Ureter (tissue), 1 donor: ENCODE data around the gene USF3. TPM values are rescaled to one million over a fixed set of nuclear protein-coding genes. Genes with fewer than 3 reads are reported as not detected.

Experiments
- DNase-seq: peaks from one replicate; pipeline ENCODE4 v3.0.0-alpha.2; 2020; ENCODE audit warnings: low spot score
- total RNA-seq: library from RNA; stranded (reverse); gene quantifications from one replicate; pipeline ENCODE4 v1.2.4, GENCODE V29; 2023
- donor health status: DM: yes; HTN: yes; CAD: no.

The USF3 gene
- total RNA-seq, 1 donor from 2014 or later: 19.3 TPM

DNA sequence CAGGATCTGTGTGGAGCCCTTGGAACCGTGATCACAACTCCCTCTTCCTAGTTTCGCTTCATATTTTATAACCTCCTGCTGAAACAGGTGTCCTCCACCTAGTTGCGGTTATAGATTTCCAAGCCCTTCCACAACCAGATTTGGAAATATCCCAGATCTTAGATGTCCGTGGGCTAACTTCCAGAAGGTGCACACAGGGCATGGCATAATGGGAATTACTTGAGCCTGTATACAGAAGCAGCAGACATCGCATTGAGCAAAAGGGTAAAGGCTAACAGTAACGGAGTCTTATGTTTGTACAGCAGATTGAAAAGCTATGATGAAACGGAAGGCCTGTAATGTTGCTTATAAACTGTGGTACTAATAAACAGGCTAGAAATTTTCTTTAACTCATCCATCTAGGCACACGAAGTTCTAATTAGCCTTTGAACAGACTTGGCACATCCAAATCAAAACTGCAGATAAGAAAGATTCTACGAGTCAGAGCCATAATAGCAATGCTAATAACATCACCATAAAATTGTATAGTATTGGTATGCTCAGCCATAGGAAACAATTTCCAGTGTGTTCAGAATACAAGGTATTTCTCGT is 1.2 kb upstream of the USF3 start:
- no peak for DNase-seq

DNA sequence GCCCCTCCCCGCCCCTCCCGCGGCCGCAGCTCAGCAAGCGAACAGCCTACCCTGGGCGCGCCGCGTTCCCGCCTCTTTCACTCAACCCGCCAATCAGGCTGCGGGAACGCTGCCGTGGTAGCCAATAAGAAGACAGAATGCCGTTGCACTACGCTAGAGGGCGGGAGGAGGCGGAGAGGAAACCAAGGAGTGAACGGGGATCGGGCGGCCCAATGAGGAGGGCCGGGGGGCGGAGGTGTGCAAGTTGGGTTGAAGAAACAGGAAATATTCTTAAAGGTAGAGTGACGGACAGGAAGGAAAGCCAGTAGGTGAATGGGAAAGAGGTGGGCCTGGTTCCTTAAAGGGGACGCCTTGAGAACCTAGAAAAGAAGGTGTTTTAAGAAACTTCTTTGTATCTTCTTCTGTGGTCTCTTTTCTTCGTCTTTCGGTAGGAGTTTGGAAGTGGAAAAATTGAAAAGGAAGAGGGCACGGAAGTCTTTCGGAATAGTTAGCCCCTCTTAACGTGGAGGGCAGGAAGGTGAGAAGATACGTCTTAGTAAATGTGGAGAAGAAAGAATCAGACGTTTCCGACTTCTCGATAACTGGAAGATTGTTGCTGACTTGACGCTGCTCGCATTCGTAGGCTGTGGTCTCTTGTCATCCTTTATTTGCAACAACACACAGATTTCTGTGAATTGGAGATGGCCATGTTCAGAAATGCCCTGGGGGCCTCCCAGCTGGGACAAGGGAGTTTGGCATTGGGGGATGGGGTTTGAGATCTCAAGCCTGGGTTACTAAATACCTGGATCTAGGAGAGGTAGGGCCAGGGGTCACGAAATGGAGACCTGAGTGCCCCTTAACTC is 437 bp upstream of the USF3 start:
- DNase-seq: peak; percentile 100

DNA sequence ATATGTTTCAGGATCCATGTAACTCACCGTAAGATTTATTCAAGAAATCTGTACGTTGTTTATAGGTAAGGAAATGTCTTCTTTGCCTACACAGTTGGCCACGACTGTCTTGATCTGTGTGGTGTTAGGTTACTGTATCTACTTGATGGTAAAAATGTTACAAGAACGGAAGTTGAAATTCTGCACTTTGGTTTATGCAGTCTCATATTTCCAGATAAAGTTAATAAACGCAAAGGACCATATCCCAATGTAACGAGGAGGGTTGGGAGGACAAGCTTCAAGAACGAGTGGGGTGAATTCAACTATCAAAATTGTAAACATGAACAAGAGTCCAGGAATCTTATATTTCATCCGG is 1.0 kb downstream of the USF3 start:
- no peak for DNase-seq

DNA sequence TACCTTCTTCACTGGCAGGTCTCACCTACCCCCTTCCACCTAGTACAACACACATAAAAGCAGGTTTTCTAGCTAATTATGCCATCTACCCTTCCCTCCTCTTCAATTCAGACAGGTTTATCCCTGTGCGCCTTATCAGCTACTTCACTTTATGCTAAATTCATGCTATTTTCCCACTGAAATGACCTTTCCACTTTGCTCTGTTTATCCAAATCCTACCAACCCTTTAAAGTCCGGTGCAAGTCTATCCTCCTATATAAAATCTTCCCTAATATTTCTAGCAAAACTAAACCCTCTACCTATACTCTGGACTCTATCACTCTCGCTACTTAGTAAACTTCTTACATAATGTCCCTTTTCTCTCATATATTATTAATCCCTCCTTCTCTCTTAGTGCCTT is 6.0 kb downstream of the USF3 start:
- DNase-seq: no peak

DNA sequence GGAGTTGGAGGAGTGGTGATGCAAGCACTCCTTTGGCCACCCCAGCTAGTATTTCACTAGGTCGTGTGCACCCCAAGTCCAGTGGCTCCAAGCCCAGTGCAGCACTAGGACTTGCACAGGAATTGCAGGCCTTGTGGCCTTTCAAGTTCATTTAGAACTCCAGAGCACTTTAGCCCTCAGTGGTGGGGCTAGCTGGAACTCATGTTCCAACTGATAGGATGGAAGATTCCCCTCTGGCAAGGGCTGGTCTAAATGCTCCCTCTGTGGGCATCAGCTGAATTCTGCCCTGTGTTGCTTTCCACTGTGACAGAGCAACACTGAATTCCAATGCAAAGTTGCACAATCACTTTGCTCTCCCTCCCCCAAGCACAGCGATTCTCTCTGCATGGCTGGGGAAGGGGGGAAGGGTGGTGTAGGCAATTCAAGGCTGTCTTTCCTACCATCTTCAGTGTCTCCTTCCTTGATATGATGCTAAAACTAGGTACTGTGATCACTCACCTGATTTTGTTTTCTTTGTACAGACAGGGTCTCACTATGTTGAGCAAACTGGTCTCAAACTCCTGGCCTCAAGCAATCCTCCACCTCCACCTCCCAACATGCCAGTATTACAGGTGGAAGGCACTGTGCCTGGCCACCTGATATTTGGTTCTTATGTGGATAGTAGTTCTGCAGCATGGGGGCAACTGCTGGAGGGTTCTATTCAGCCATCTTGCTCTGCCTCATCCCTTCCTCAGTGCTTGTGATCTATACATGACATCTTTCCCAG is 10.3 kb downstream of the USF3 start:
- DNase-seq: no peak

DNA sequence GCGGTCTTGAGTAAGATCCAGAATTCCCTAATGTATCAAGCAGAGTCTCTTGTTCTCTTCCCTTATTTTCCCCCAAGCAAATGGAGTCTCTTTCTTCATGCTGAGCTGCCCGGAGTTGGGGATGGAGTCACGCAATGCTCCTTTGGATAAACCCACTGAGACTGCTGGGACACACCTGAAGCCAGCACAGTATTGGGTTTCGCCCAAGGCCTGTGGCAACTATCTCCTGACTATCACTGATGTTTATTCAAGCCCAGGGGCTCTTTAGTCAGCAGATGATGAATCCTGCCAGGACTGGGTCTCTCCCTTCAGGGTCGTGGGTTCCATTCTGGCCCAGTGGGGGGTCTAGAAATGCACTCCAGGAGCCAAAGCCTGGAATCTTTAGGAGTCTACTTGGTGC is 11.3 kb downstream of the USF3 start:
- DNase-seq: no peak

DNA sequence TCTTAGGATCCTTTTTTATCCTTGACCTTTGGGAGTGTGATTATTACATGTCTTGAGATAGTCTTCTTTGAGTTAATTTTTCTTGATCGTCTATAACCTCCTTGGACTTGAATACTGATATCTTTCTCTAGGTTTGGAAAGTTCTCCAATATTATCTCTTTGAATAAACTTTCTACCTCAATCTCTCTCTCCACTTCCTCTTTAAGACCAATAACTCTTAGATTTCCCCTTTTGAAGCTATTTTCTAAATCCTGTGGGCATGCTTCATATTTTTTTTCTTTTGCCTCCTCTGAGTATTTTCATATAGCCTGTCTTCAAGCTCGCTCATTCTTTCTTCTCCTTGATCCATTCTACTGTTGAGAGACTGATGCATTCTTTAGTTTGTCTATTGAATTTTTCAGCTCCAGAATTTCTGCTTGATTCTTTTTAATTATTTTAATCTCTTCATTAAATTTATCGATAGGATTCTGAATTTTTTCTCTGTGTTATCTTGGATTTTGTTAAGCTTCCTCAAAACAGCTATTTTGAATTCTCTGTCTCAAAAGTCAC is 12.1 kb downstream of the USF3 start:
- no peak for DNase-seq

DNA sequence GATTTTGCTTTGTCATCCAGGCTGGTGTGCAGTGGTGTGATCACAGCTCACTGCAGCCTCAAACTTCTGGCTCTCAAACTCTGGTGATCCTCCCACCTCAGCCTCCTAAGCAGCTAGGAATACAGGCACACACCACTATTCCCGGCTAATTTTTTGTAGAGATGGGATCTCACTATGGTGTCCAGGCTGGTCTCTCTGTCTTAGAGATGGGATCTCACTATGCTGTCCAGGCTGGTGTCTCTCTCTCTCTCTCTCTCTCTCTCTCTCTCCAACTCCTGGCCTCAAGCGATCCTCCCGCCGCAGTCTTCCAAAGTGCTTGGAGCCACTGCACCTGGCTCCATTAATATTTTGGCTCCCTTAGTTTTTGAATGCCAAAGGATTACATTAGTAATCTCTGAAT is 17.7 kb downstream of the USF3 start:
- DNase-seq: no peak

DNA sequence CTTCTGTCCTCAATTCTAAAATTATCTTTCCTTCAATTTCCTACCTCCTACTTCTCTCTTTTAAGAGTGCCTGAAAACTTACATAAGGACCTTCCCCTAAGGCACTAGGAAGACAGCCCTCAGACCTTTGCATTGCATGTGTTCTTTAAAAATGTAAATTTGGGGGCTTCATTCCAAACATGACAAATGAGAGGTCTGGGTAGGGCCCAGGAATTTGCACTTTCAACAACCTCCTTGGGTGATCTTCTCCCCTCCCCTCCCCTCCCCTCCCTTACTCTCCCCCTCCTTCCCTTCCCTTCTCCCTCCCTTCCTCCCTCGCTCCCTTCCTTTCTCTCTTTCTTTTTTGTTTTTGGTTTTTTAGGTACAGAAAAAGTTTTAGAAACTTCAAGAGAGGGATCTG is 18.7 kb downstream of the USF3 start:
- DNase-seq: no peak

DNA sequence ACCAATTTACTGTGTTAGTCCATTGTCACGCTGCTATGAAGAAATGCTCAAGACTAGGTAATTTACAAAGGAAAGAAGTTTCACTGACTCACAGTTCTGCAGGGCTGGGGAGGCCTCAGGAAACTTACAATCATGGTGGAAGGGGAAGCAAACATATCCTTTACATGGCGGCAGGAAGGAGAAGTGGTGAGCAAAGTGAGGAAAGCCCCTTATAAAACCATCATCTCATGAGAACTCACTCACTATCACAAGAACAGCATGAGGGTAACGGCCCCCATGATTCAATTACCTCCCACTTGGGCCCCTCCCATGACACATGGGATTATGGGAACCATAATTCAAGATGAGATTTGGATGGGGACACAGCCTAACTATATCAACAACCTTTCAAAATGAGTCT is 20.2 kb downstream of the USF3 start:
- no peak for DNase-seq

DNA sequence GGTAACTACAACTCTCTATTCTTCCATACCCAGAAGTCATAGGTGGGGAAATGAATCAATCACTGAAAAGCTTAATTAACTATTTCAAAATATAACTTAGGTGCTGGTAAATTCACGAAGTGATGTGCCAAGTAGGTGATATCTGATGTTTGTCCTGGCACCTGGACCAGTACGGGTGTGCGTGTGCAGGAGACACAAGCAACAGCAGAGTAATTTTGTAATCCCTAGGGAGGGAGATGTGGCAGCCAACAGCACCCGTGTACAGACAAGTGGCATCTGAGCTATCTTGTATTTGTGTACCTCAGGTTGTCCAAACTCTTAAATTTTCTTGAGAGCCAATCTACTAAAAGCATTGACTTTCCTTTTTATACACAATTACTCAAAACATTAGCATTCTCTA is 22.8 kb downstream of the USF3 start:
- no peak for DNase-seq

DNA sequence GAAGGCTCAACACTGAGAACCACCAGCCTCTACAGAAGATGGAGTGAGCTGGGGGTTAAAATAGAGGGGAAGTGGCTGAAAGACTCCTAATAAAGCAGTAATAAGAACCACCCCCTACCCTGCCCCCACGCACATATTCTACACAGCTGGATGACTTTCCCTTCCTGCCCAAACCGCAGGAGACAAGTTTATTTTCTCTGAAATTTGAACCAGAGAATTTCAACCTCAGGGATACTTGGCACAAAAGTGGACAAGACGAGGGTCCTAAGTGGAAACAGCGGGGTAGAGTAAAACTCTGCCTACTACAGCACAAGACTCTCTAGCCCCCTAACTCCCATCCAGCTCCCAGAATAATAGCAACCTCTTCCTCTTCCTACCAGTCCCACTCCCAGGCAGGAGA is 28.4 kb downstream of the USF3 start:
- DNase-seq: no peak

DNA sequence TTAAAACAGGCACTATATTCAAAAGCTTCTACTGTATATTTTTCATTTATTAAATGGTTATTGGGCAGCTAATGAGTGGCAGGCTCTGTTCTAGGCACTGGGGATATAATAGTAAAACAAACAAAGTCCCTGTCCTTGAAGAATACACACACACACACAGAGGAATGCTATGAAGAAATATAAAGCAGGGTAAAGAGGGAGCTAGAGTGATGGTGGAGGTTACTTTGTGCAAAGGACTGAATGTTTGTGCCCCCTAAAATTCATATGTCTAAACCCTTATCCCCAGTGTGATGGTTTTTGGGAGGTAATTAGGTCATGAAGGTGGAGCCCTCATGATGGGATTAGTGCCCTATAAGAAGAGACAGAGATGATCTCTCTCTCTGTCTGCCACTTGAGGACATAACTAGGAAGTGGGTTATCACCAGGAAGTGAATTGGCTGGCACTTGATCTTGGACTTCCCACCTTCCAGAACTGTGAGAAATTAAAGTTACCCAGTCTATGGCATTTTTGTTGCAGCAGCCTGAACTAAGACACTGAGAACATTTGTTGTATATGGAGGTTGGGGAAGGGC is 31.8 kb downstream of the USF3 start:
- DNase-seq: no peak

DNA sequence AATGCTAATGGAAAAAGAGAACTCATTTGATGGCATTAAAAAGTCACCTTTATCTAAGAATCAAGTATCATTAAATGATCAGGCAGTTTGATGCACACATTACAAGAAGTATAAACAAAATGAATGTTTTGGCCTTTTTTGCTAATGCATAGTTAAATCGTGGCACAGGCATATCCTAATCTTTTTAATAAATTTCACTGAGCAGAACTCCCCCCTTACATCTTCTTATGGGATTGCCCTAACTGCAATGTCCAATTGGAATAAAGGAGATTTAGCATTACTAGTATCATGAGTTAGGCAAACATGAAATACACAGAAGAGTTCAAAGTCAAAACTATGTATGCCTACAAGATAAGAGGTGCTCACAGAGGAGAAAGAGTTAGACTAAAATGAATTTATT is 32.7 kb downstream of the USF3 start:
- no peak for DNase-seq

DNA sequence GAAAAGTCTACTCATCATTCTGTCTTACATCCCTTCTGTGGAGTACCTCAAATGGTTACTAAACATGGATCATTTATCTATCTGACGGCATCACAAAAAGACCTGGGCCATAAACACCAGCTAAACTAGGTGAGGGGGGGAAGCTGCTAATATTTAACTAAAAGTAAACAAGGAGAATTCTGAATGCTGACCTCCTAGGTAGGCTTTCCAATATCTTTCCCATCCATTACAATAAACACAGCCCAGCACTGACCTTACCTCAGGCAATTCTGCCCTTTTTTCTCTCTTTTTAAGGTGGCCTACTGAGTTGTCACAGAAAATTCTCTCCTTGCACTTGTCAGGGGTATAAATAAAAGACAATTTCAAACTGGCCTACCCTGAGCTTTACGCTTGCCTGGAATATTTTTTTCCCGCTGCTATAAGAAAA is 33.1 kb downstream of the USF3 start:
- no peak for DNase-seq

DNA sequence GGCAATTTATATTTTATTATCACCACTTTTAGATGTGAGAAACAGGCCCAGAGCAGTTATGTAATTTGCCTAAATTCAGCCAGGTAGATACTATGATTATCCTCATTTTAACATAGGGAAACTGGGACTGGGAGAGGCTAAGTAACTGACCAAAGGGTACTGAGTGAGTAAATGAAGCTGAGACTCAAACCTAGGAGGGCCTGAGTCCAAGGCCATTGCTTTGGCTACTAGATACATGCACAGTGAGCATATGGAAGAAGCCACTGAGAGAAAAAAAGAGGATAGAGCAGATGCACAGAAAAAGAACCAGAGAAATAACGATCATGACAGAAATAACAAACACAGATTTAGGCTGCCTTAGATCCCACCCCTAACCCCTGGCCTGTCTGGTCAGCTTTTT is 33.6 kb downstream of the USF3 start:
- DNase-seq: no peak

DNA sequence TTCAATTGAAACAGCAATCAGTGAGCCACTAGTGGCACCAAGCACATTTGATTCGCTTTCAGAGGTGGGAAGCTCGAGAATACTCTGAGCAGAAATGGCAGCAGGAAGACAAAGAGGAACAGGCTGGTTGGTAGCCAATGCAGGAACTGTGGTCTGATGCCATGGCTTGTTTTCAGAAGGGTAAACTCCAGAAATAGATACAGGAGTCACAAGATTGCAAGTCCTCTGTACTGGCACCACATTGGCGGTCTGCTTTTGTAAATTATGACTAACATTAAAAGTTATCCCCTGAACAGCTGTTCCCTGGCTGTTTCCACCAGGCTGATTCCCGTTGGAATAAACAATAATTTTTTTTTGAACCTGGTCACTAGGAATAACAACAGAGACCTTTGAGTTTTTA is 35.5 kb downstream of the USF3 start:
- no peak for DNase-seq

DNA sequence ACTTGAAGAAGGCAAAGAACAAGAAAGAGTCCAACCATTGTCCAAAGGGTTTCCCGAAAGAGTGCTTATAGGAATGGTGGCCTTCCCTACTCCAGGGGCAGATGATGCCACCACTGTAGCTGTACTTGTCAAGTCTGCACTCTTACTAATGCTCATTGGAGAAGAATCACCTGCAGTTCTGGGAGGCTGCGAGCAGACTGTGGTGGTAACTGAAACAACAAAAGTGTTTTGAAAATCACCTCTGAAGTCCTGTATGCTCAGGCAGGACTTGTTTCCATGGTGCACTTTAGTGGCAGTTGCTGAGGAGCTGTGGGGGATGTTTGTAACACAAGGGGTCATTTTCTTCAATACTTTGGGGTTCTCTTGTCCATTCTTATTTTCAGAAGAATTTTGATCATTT is 36.0 kb downstream of the USF3 start:
- DNase-seq: no peak

DNA sequence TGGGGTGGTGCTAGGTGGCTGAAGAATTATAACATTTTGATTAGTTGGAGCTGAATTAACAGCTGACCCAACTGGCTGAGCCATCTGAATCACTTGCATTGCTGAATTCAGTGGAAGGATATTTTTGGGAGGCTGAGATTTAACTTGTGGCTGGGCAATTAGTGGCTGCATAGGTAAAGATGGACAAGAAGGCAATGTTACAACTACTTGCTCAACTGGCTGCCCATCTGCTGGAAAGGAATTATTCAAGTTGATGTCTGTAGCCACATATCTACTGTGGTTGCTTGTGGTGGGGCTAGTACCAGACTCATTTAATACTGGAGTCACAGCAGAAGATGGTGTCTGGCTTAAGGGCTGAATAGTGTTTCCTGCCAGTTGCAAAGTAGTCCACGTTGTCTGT is 36.4 kb downstream of the USF3 start:
- DNase-seq: no peak

DNA sequence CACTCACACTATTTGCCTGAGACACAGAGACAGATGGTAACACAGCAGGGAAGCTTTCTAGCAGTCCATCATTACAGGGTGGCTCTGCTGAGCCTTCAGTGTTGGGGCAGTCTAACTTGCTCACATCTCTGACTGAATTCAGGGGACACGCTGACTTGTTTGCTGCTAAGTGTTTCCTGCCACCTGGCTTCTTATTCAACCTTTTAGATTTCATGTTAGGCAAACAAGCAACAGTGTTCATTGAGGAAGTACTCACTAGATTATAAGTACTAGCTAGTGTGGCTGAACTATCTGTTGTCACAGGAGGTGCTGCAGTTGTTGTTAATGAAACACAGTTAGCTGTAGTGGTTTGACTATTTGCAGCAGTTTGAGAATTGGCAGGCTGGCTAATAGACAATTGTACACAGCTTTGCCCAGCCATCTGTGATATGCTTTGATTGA is 37.3 kb downstream of the USF3 start:
- DNase-seq: no peak

DNA sequence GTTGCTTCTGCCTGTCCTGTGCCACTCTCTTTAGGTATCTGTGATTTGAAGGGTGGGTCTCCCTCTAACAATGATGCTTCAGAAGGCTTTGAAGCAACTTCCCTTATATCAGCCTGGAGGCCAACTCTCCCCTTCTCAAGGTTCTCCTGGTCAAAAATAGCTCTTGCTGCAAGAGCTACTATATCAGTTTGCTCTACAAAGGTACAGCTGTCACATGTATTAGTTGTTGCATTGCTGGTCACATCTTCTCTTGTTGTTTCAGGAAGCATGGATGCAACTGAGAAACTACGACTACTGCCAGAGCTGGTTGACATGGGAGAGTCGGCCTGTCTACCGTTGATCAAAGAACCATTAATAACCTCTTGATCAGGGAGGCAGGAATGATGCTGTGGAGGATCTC is 38.3 kb downstream of the USF3 start:
- no peak for DNase-seq

DNA sequence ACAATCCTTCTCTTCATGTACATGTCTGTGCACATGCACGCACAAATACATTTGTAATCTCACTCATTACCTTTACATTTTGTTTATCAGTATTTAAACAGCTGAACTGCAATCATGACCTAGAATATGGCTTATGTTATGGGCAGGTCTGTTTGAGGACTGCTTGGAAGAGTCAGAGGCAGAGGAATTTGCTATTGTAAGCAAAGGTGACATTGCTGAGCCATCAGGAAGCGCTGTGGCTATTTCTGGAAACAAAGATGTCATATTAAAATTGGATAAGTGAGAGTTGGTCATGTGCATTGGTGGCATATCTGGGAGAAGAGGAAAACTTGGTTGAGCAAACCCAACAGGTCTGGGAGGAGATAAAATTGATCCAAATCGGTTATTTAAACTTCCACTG is 41.6 kb downstream of the USF3 start:
- DNase-seq: no peak
